Measurements from ENCODE around the gene TGFBR3.

- no peak for TF ChIP-seq POLR2AphosphoS5 (IDR thresholded peaks at IDR 0.05; ENCODE audit: low read depth, low read length)
- TF ChIP-seq TAF1 (IDR thresholded peaks at IDR 0.05; ENCODE audit: borderline replicate concordance, insufficient read depth, low read length), result no peak
- TF ChIP-seq REST (IDR thresholded peaks at IDR 0.05; ENCODE audit: insufficient read depth in 1 of 2, low read depth in 2 of 2, low read length in 2 of 2), result no peak
- TF ChIP-seq FOXP2 (optimal IDR thresholded peaks at IDR 0.05; ENCODE audit: borderline replicate concordance, extremely low read depth, extremely low read length, insufficient read depth), result no peak
- no peak for TF ChIP-seq SIN3A (IDR thresholded peaks at IDR 0.05; ENCODE audit: borderline replicate concordance, insufficient read depth, low read length)
These were observed 160.3 kb downstream of the TGFBR3 start for GRCh38 chr1:91725618-91725988.
